Measurements from ENCODE around the gene LY86.

DNA sequence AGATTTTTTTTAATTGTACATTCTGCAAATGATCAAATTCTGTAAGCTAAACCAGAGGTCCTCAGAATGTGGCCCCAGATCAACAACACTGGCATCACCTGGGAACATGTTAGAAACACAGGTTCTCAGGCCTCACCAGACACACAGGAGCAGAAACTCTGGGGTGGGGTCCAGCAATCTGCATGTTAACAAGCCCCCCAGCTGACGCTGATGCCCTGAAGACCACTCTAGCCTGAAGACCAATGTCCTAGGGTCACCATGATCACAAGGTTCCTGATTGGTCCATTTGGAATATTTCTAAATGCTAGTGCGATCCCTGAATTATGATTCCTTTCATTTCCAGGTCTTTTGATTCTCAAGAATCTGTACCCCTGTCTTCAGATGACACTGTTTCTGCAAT lies 2.4 kb upstream of the LY86 start:
- TF ChIP-seq, protein P1, sequence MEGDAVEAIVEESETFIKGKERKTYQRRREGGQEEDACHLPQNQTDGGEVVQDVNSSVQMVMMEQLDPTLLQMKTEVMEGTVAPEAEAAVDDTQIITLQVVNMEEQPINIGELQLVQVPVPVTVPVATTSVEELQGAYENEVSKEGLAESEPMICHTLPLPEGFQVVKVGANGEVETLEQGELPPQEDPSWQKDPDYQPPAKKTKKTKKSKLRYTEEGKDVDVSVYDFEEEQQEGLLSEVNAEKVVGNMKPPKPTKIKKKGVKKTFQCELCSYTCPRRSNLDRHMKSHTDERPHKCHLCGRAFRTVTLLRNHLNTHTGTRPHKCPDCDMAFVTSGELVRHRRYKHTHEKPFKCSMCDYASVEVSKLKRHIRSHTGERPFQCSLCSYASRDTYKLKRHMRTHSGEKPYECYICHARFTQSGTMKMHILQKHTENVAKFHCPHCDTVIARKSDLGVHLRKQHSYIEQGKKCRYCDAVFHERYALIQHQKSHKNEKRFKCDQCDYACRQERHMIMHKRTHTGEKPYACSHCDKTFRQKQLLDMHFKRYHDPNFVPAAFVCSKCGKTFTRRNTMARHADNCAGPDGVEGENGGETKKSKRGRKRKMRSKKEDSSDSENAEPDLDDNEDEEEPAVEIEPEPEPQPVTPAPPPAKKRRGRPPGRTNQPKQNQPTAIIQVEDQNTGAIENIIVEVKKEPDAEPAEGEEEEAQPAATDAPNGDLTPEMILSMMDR (IDR thresholded peaks at IDR 0.05) = no peak
- TF ChIP-seq POLR2A (IDR thresholded peaks at IDR 0.05) = no peak
